GM12878 (cell line): ENCODE data around the gene SATB2. TPM values are rescaled to one million over a fixed set of nuclear protein-coding genes. Genes with fewer than 3 reads are reported as not detected.

Experiments
- ATAC-seq: fragments of 200-7000 bp; cut with Tn5 transposase; 3 replicates; pipeline ENCODE4 v1.9.1; 2020; ENCODE audit warnings: mild to moderate bottlenecking, moderate library complexity
- BruUV-seq: library from RNA; stranded (reverse); fragments of 400-500 nt; replicated peaks from 2 replicates; lab custom pipeline; 2021; lab: Mats Ljungman, UMichigan
- CTCF ChIA-PET: fragments of 300-600 bp; sonication (Branson Sonifier 250); formaldehyde crosslinking; extraction: SDS; loops from one replicate; lab custom pipeline; 2021; ENCODE audit warnings: inconsistent platforms; lab: Yijun Ruan, JAX
- POLR2A ChIA-PET: fragments of 350-600 bp; formaldehyde crosslinking; extraction: SDS; loops from one replicate; lab custom pipeline; 2021; ENCODE audit warnings: inconsistent platforms; lab: Charles Lee
- RAD21 ChIA-PET: fragments of 300-600 bp; sonication (Branson Sonifier 250); formaldehyde crosslinking; loops from one replicate; lab custom pipeline; 2023; ENCODE audit warnings: antibody characterized with exemption; ENCODE audit not compliant: unreplicated experiment; lab: Charles Lee
- SMC1A ChIA-PET: fragments of 300-600 bp; sonication (Branson Sonifier 250); formaldehyde crosslinking; loops from one replicate; lab custom pipeline; 2023; ENCODE audit not compliant: unreplicated experiment, uncharacterized antibody; lab: Charles Lee
- DNase-seq: peaks from one replicate; pipeline ENCODE4 v3.0.0-alpha.2; 2011; ENCODE audit warnings: low read depth, low spot score
- FAIRE-seq: peaks from 3 replicates; lab custom pipeline; 2011; peaks lifted over from hg19 to GRCh38; lab: Jason Lieb, UNC
- H2AFZ ChIP-seq: 2 replicates; pipeline ENCODE4 v1.6.0; 2011; ENCODE audit warnings: low read depth, low read length, control low read depth; ENCODE audit not compliant: control insufficient read depth
- H3K27ac ChIP-seq: 2 replicates; pipeline ENCODE4 v1.5.1; 2011; ENCODE audit warnings: control low read depth; ENCODE audit not compliant: control insufficient read depth, insufficient read depth
- H3K27me3 ChIP-seq, 2 experiments: replicated peaks in 1 of 2; 2 replicates each; pipeline versions ENCODE4 v1.6.0 to v1.6.1; 2011; ENCODE audit warnings: low read length in 1 of 2; ENCODE audit not compliant: control insufficient read depth in 2 of 2, insufficient read depth in 2 of 2
- H3K36me3 ChIP-seq, 2 experiments: 2 replicates each; pipeline ENCODE4 v1.5.1; 2011; ENCODE audit warnings: low read length in 1 of 2; ENCODE audit not compliant: control insufficient read depth in 2 of 2, insufficient read depth in 2 of 2
- H3K4me1 ChIP-seq: 2 replicates; pipeline ENCODE4 v1.6.1; 2011; ENCODE audit warnings: mild to moderate bottlenecking, low read length, moderate library complexity, mixed read lengths; ENCODE audit not compliant: control insufficient read depth, insufficient read depth
- H3K4me2 ChIP-seq: 2 replicates; pipeline ENCODE4 v1.6.0; 2011; ENCODE audit warnings: control low read depth; ENCODE audit not compliant: control insufficient read depth, insufficient read depth
- H3K4me3 ChIP-seq: fragments of 200-600 bp; sonication (generic); 2 replicates; pipeline ENCODE4 v1.5.1; 2016
- H3K79me2 ChIP-seq: 2 replicates; pipeline ENCODE4 v1.6.0; 2011; ENCODE audit warnings: low read length; ENCODE audit not compliant: control insufficient read depth, insufficient read depth
- H3K9ac ChIP-seq: 2 replicates; pipeline ENCODE4 v1.8.0; 2011; ENCODE audit warnings: low read length, control low read depth, mixed read lengths; ENCODE audit not compliant: control insufficient read depth, insufficient read depth
- H3K9me3 ChIP-seq: replicated peaks from 3 replicates; pipeline ENCODE4 v1.5.1; 2011; ENCODE audit warnings: mild to moderate bottlenecking, low read length; ENCODE audit not compliant: control insufficient read depth, insufficient read depth
- H4K20me1 ChIP-seq: 2 replicates; pipeline ENCODE4 v1.6.0; 2011; ENCODE audit not compliant: control insufficient read depth, insufficient read depth
- BRCA1 ChIP-seq: IDR thresholded peaks from 2 replicates; pipeline ENCODE4 v1.6.1; 2011; ENCODE audit warnings: low read depth, low read length, improper control_type of control experiment
- DPF2 ChIP-seq: fragments of 450-650 bp; IDR thresholded peaks from 2 replicates; pipeline ENCODE4 v1.6.1; 2017; ENCODE audit warnings: mild to moderate bottlenecking
- IKZF1 ChIP-seq: fragments of 450-650 bp; conservative IDR thresholded peaks from 2 replicates; pipeline ENCODE4 v1.6.1; 2017; ENCODE audit warnings: antibody characterized with exemption, mild to moderate bottlenecking
- NFXL1 ChIP-seq: fragments of 450-650 bp; IDR thresholded peaks from 2 replicates; pipeline ENCODE4 v1.6.1; 2017; ENCODE audit warnings: antibody characterized with exemption, mild to moderate bottlenecking, borderline replicate concordance
- NR2F1 ChIP-seq: fragments of 450-650 bp; conservative IDR thresholded peaks from 2 replicates; pipeline ENCODE4 v1.6.1; 2017; ENCODE audit warnings: mild to moderate bottlenecking
- WGBS: methylation state at CpG from one replicate; pipeline ENCODE4 v1.1.6; 2016; ENCODE audit warnings: low lambda C conversion rate; ENCODE audit not compliant: insufficient replicate concordance, insufficient coverage; ENCODE audit errors: missing lambda C conversion rate; 5-methylcytosine and 5-hydroxymethylcytosine counted together
- in situ Hi-C: fragments of 300-500 bp; cut with MboI; formaldehyde crosslinking; loops from 9 replicates; pipeline ENCODE4 v1.14.3; 2018; ENCODE audit warnings: mixed read lengths
- intact Hi-C: fragments of 100-400 bp; cut with micrococcal nuclease; formaldehyde crosslinking; loops from one replicate; pipeline ENCODE4 v1.14.2; 2022; ENCODE audit not compliant: unreplicated experiment
- polyA plus RNA-seq, 11 experiments: library from polyadenylated mRNA; depleted of rRNA in 4 of 11; unstranded in 6 of 11; stranded (reverse) in 5 of 11; fragments of >200 nt; fragmentation: Nextera tagmentation in 4 of 11; fragmentation: Illumina TruSeq in 1 of 11; extraction: Ambion mirVana in 4 of 11; extraction: Trizol in 1 of 11; gene quantifications; 1 replicate in 1 of 11; 2 replicates in 10 of 11; pipeline versions ENCODE4 v1.2.1 to v1.2.3, GENCODE V29; 2011 to 2016; ENCODE audit warnings: inconsistent platforms in 2 of 11, missing spikeins in 2 of 11, low read depth in 1 of 11
- total RNA-seq, 4 experiments: library from RNA; depleted of rRNA in 3 of 4; stranded (reverse); fragments of >200 nt in 3 of 4; fragmentation: Illumina TruSeq in 1 of 4; extraction: Trizol in 1 of 4; gene quantifications; 2 replicates each; pipeline versions ENCODE4 v1.2.1 to v1.2.3, GENCODE V29; 2013 to 2021
- TF ChIP-seq, protein P1 (sequence below): fragments of 450-650 bp; formaldehyde crosslinking; IDR thresholded peaks from 2 replicates; pipeline ENCODE4 v1.4.0; 2022; ENCODE audit warnings: mild to moderate bottlenecking, moderate library complexity
- TF ChIP-seq, protein P2 (sequence below): fragments of 150-350 bp; IDR thresholded peaks from 2 replicates; pipeline ENCODE4 v1.6.1; 2016; ENCODE audit warnings: low read depth, low read length

SATB2 gene
- total and polyA plus RNA-seq, 10 of the 15 experiments (the other 5 are each of a cell fraction or from before 2014, with no cell fraction given), result 0.03 to 0.56 (median 0.08) TPM; not detected in 3

- Histone ChIP-seq H3K4me3 (no peak overlapping the region), H3K27me3 (no peaks in the 10 kb centered on the region), H3K9ac (no peak overlapping the region), H3K36me3 (no peaks in the 10 kb centered on the region), H3K4me2 (no peak overlapping the region), H4K20me1 (no peaks in the 10 kb centered on the region), H3K4me1 (no peaks in the 10 kb centered on the region), H3K9me3 (no peaks in the 10 kb centered on the region), H3K27ac (no peak overlapping the region), H3K79me2 (no peaks in the 10 kb centered on the region), H2AFZ (no peak overlapping the region)
- POLR2A ChIA-PET, result no interaction called here
- in situ Hi-C loops, result no loop called here
- DNase-seq, result no peak
- SMC1A ChIA-PET, result no interaction called here
- intact Hi-C loops, result no loop called here
- no TSS peak for BruUV-seq
- WGBS, result 0% methylated on average over 1 of the region's 1 CpG
- TF ChIP-seq DPF2 (no peak), NFXL1 (no peak), BRCA1 (no peak), NR2F1 (no peak), IKZF1 (no peak)
- TF ChIP-seq, protein P1, sequence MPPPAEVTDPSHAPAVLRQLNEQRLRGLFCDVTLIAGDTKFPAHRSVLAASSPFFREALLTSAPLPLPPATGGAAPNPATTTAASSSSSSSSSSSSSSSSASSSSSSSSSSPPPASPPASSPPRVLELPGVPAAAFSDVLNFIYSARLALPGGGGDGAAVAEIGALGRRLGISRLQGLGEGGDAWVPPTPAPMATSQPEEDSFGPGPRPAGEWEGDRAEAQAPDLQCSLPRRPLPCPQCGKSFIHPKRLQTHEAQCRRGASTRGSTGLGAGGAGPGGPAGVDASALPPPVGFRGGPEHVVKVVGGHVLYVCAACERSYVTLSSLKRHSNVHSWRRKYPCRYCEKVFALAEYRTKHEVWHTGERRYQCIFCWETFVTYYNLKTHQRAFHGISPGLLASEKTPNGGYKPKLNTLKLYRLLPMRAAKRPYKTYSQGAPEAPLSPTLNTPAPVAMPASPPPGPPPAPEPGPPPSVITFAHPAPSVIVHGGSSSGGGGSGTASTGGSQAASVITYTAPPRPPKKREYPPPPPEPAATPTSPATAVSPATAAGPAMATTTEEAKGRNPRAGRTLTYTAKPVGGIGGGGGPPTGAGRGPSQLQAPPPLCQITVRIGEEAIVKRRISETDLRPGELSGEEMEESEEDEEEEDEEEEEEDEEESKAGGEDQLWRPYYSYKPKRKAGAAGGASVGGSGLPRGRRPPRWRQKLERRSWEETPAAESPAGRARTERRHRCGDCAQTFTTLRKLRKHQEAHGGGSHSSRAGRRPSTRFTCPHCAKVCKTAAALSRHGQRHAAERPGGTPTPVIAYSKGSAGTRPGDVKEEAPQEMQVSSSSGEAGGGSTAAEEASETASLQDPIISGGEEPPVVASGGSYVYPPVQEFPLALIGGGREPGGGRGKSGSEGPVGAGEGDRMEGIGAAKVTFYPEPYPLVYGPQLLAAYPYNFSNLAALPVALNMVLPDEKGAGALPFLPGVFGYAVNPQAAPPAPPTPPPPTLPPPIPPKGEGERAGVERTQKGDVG (CRISPR knock-in tag), result no peak
- TF ChIP-seq, protein P2, sequence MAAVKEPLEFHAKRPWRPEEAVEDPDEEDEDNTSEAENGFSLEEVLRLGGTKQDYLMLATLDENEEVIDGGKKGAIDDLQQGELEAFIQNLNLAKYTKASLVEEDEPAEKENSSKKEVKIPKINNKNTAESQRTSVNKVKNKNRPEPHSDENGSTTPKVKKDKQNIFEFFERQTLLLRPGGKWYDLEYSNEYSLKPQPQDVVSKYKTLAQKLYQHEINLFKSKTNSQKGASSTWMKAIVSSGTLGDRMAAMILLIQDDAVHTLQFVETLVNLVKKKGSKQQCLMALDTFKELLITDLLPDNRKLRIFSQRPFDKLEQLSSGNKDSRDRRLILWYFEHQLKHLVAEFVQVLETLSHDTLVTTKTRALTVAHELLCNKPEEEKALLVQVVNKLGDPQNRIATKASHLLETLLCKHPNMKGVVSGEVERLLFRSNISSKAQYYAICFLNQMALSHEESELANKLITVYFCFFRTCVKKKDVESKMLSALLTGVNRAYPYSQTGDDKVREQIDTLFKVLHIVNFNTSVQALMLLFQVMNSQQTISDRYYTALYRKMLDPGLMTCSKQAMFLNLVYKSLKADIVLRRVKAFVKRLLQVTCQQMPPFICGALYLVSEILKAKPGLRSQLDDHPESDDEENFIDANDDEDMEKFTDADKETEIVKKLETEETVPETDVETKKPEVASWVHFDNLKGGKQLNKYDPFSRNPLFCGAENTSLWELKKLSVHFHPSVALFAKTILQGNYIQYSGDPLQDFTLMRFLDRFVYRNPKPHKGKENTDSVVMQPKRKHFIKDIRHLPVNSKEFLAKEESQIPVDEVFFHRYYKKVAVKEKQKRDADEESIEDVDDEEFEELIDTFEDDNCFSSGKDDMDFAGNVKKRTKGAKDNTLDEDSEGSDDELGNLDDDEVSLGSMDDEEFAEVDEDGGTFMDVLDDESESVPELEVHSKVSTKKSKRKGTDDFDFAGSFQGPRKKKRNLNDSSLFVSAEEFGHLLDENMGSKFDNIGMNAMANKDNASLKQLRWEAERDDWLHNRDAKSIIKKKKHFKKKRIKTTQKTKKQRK, result no peak
- CTCF ChIA-PET, result interaction anchor here (0.8 kb wide), 1 partner anchor 51 kb away, joined by 3 read pairs; no protein-coding TSS in a partner anchor
- ATAC-seq, result no peak
- no peak for FAIRE-seq
- RAD21 ChIA-PET, result no interaction called here
Observed at GRCh38 chr2:199434555-199434954, 23.2 kb downstream of the SATB2 start.
